Measurements from ENCODE around the gene S100A7A.

S100A7A gene

DNA sequence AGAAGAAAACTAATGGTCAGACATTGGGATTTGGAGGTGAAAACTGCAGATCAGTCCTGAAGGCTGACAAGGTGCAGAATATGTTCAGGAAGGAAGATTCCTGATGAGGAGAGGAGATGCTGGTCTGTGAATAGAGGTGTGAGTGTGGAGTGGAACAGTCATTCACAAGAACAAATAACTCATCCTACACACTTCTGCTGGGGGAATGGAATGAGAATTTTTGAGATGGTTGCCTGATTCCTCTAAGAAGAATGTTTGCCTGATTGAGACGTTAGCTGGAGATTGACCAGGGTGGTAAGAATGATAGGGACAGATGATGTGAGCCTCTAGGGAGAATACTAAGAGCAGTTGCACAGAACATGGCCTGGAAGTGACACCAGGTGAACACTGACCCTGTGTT lies 40.1 kb downstream of the S100A7A start:
- TF ChIP-seq WT1 (tag by site-specific recombination; IDR thresholded peaks at IDR 0.05) = no peak
- TF ChIP-seq ZNF423 (tag by site-specific recombination; IDR thresholded peaks at IDR 0.05) = no peak
- no peak for TF ChIP-seq ZNF518A (tag by site-specific recombination; conservative IDR thresholded peaks at IDR 0.05; ENCODE audit: low read depth)
- TF ChIP-seq, protein P1, sequence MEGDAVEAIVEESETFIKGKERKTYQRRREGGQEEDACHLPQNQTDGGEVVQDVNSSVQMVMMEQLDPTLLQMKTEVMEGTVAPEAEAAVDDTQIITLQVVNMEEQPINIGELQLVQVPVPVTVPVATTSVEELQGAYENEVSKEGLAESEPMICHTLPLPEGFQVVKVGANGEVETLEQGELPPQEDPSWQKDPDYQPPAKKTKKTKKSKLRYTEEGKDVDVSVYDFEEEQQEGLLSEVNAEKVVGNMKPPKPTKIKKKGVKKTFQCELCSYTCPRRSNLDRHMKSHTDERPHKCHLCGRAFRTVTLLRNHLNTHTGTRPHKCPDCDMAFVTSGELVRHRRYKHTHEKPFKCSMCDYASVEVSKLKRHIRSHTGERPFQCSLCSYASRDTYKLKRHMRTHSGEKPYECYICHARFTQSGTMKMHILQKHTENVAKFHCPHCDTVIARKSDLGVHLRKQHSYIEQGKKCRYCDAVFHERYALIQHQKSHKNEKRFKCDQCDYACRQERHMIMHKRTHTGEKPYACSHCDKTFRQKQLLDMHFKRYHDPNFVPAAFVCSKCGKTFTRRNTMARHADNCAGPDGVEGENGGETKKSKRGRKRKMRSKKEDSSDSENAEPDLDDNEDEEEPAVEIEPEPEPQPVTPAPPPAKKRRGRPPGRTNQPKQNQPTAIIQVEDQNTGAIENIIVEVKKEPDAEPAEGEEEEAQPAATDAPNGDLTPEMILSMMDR (tag by site-specific recombination; IDR thresholded peaks at IDR 0.05) = no peak
- Histone ChIP-seq H3K4me1 (ENCODE audit: control insufficient read depth, insufficient read depth, low read length) (no peaks in the 10 kb centered on the region), H3K27ac (ENCODE audit: extremely low read depth, low read depth, low read length) (no peak overlapping the region), H3K4me3 (ENCODE audit: low read depth, low read length) (no peak overlapping the region), H3K36me3 (ENCODE audit: control insufficient read depth in 2 of 2, insufficient read depth in 1 of 2, low read length in 2 of 2) (no peaks in the 10 kb centered on the region), H3K9me3 (ENCODE audit: control insufficient read depth, insufficient read depth, low read depth, low read length) (no peaks in the 10 kb centered on the region)
- CTCF ChIA-PET = interaction anchor here (0.8 to 1.4 kb wide), 4 partner anchors 9 to 104 kb away, joined by 3 to 7 read pairs (median 5); no protein-coding TSS in a partner anchor
- POLR2A ChIA-PET = no interaction called here

GRCh38 chr1:153459655-153460054 lies 43.3 kb downstream of the S100A7A start:
- no peaks in the 10 kb centered on the region for H3K9me3 ChIP-seq (ENCODE audit: control insufficient read depth, insufficient read depth, low read depth, low read length)
- ChIA-PET POLR2A (no interaction called here), CTCF (interaction anchor here (1.0 to 1.2 kb wide), 2 partner anchors 57 to 107 kb away, joined by 3 to 4 read pairs; no protein-coding TSS in a partner anchor)
- no peaks in the 10 kb centered on the region for H3K4me1 ChIP-seq (ENCODE audit: control insufficient read depth, insufficient read depth, low read length)
- H3K4me3 ChIP-seq (ENCODE audit: low read depth, low read length) = no peak overlapping the region
- H3K36me3 ChIP-seq (ENCODE audit: control insufficient read depth in 2 of 2, insufficient read depth in 1 of 2, low read length in 2 of 2) = no peaks in the 10 kb centered on the region
- H3K27ac ChIP-seq (ENCODE audit: extremely low read depth, low read depth, low read length) = no peak overlapping the region
- TF ChIP-seq ZSCAN16 (tag by site-specific recombination; IDR thresholded peaks at IDR 0.05) = no peak
- TF ChIP-seq ZNF48 (tag by site-specific recombination; IDR thresholded peaks at IDR 0.05) = no peak
- TF ChIP-seq ZNF433 (tag by site-specific recombination; IDR thresholded peaks at IDR 0.05; ENCODE audit: low read depth) = no peak
- TF ChIP-seq ZNF513 (tag by site-specific recombination; IDR thresholded peaks at IDR 0.05) = no peak
- TF ChIP-seq ZNF223 (tag by site-specific recombination; IDR thresholded peaks at IDR 0.05) = no peak
- no peak for TF ChIP-seq ZNF362 (tag by site-specific recombination; IDR thresholded peaks at IDR 0.05)
- no peak for TF ChIP-seq ZNF677 (tag by site-specific recombination; IDR thresholded peaks at IDR 0.05)
- TF ChIP-seq, protein P1 (tag by site-specific recombination; IDR thresholded peaks at IDR 0.05) = no peak
- no peak for TF ChIP-seq ZNF133 (tag by site-specific recombination; IDR thresholded peaks at IDR 0.05)
- TF ChIP-seq, protein P2, sequence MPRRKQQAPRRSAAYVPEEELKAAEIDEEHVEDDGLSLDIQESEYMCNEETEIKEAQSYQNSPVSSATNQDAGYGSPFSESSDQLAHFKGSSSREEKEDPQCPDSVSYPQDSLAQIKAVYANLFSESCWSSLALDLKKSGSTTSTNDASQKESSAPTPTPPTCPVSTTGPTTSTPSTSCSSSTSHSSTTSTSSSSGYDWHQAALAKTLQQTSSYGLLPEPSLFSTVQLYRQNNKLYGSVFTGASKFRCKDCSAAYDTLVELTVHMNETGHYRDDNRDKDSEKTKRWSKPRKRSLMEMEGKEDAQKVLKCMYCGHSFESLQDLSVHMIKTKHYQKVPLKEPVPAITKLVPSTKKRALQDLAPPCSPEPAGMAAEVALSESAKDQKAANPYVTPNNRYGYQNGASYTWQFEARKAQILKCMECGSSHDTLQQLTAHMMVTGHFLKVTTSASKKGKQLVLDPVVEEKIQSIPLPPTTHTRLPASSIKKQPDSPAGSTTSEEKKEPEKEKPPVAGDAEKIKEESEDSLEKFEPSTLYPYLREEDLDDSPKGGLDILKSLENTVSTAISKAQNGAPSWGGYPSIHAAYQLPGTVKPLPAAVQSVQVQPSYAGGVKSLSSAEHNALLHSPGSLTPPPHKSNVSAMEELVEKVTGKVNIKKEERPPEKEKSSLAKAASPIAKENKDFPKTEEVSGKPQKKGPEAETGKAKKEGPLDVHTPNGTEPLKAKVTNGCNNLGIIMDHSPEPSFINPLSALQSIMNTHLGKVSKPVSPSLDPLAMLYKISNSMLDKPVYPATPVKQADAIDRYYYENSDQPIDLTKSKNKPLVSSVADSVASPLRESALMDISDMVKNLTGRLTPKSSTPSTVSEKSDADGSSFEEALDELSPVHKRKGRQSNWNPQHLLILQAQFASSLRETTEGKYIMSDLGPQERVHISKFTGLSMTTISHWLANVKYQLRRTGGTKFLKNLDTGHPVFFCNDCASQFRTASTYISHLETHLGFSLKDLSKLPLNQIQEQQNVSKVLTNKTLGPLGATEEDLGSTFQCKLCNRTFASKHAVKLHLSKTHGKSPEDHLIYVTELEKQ (tag by site-specific recombination; IDR thresholded peaks at IDR 0.05; ENCODE audit: borderline replicate concordance) = no peak
- TF ChIP-seq ZNF571 (tag by site-specific recombination; IDR thresholded peaks at IDR 0.05) = no peak
- TF ChIP-seq, protein P3, sequence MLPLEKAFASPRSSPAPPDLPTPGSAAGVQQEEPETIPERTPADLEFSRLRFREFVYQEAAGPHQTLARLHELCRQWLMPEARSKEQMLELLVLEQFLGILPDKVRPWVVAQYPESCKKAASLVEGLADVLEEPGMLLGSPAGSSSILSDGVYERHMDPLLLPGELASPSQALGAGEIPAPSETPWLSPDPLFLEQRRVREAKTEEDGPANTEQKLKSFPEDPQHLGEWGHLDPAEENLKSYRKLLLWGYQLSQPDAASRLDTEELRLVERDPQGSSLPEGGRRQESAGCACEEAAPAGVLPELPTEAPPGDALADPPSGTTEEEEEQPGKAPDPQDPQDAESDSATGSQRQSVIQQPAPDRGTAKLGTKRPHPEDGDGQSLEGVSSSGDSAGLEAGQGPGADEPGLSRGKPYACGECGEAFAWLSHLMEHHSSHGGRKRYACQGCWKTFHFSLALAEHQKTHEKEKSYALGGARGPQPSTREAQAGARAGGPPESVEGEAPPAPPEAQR (tag by site-specific recombination; IDR thresholded peaks at IDR 0.05) = no peak
- TF ChIP-seq ZNF221 (tag by site-specific recombination; IDR thresholded peaks at IDR 0.05; ENCODE audit: borderline replicate concordance) = no peak
- TF ChIP-seq BCL11B (tag by site-specific recombination; IDR thresholded peaks at IDR 0.05; ENCODE audit: low read depth) = no peak

Data from HEK293 (cell line).